Glutamatergic neuron (in vitro differentiated cells): ENCODE measurements around the gene CLDN18. TPM values are rescaled to one million over a fixed set of nuclear protein-coding genes. Genes with fewer than 3 reads are reported as not detected.

Experiments used
- DNase-seq: peaks from one replicate; pipeline ENCODE4 v3.0.0; 2022
- H3K27ac Mint-ChIP-seq: one replicate; pipeline ENCODE4 v1.8.0; 2020; ENCODE audit warnings: mild to moderate bottlenecking, mixed read lengths, inconsistent platforms; ENCODE audit not compliant: unreplicated experiment
- H3K27me3 Mint-ChIP-seq: one replicate; pipeline ENCODE4 v1.8.0; 2020; ENCODE audit warnings: mild to moderate bottlenecking, moderate library complexity, mixed read lengths, inconsistent platforms; ENCODE audit not compliant: unreplicated experiment
- H3K36me3 Mint-ChIP-seq: one replicate; pipeline ENCODE4 v1.8.0; 2020; ENCODE audit warnings: mild to moderate bottlenecking, mixed read lengths, inconsistent platforms; ENCODE audit not compliant: unreplicated experiment
- H3K4me1 Mint-ChIP-seq: one replicate; pipeline ENCODE4 v1.8.0; 2020; ENCODE audit warnings: mild to moderate bottlenecking, low read depth, mixed read lengths, inconsistent platforms; ENCODE audit not compliant: unreplicated experiment
- H3K4me3 Mint-ChIP-seq: one replicate; pipeline ENCODE4 v1.8.0; 2020; ENCODE audit warnings: mild to moderate bottlenecking, mixed read lengths, inconsistent platforms; ENCODE audit not compliant: unreplicated experiment
- H3K9me3 Mint-ChIP-seq: one replicate; pipeline ENCODE4 v1.8.0; 2020; ENCODE audit warnings: mild to moderate bottlenecking, moderate library complexity, mixed read lengths, inconsistent platforms; ENCODE audit not compliant: unreplicated experiment
- CTCF ChIP-seq: fragments of 200-600 bp; sonication (generic); IDR thresholded peaks from one replicate; pipeline ENCODE4 v1.5.0; 2021; ENCODE audit not compliant: partially characterized antibody, unreplicated experiment
- long read RNA-seq: library from polyadenylated mRNA; unstranded; transcript quantifications from one replicate; pipeline ENCODE4 v2.0.0, GENCODE V29; 2020; ENCODE audit not compliant: unreplicated experiment
- total RNA-seq: library from RNA; stranded (reverse); fragmentation: NEBNext Ultra II Directional; extraction: Animal tissue kit (Norgen Biotek cat#: 25700); gene quantifications from one replicate; pipeline ENCODE4 v1.2.1, GENCODE V29; 2021; ENCODE audit not compliant: unreplicated experiment

CLDN18 gene
- not detected for total RNA-seq
- long read RNA-seq = 0 reads

DNA sequence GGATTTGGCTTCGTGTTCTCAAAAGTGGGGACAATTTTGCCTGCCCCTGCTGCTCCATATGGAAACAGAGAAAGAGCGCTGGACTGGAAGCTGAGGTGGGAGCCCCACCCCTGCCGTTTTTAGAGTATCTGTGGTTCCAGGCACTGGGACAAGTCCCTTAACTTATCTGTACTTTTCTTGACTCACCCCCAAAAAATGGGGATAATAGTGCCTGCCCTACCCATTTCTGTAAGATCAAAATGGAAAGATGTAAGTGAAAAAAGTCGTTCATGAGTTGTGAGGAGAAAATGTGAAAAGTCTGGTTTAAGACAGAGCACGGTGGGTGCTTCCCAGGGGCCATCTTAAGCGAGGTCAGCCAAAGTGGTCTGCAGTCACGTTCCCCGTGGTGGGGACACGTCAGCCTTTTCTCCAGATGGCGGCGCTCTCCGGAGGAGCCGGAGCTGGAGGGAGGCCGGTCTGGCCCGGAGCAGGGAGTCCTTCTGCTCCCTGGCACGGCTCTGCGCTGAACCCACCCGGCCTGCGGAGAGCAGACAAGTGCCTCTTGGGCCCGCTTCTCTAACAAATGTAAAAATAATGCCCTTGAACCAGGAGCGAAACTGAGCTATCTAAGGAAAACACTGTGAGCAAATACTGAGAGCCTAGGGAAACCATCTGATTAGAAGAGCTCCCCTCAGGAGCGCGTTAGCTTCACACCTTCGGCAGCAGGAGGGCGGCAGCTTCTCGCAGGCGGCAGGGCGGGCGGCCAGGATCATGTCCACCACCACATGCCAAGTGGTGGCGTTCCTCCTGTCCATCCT lies at the start of gene CLDN18:
Gene CLDN18, plus strand, starts transcription at position 690 of the 797 bp plus-strand sequence. Its CDS starts 61 bp downstream, at position 751.
- no peak for DNase-seq
- Mint-ChIP-seq H3K4me1 (no peaks in the 10 kb centered on the region), H3K36me3 (no peaks in the 10 kb centered on the region), H3K4me3 (no peak within 1 kb of the TSS), H3K27me3 (peaks cover 3% of the 10 kb centered on the region), H3K27ac (no peak within 1 kb of the TSS), H3K9me3 (no peaks in the 10 kb centered on the region)
- no peak for TF ChIP-seq CTCF

GRCh38 chr3:137962251-137962650 lies 47.7 kb upstream of the CLDN18 start:
- TF ChIP-seq CTCF = no peak
- no peak for DNase-seq
- Mint-ChIP-seq H3K27ac (no peak overlapping the region), H3K36me3 (no peaks in the 10 kb centered on the region), H3K4me3 (no peak overlapping the region), H3K27me3 (peaks cover 1% of the 10 kb centered on the region), H3K9me3 (no peaks in the 10 kb centered on the region), H3K4me1 (peaks cover 11% of the 10 kb centered on the region)

- DNase-seq = no peak
- no peak for TF ChIP-seq CTCF
- Mint-ChIP-seq H3K36me3 (no peaks in the 10 kb centered on the region), H3K27ac (no peak overlapping the region), H3K27me3 (no peaks in the 10 kb centered on the region), H3K4me3 (no peak overlapping the region), H3K9me3 (no peaks in the 10 kb centered on the region), H3K4me1 (peaks cover 3% of the 10 kb centered on the region)
These were observed 46.5 kb upstream of the CLDN18 start for GRCh38 chr3:137963463-137963862.

GRCh38 chr3:137970914-137971831 lies 38.8 kb upstream of the CLDN18 start:
- peak; percentile 92 for DNase-seq
- H3K27ac Mint-ChIP-seq = no peak overlapping the region
- no peaks in the 10 kb centered on the region for H3K9me3 Mint-ChIP-seq
- H3K4me3 Mint-ChIP-seq = no peak overlapping the region
- peaks cover 3% of the 10 kb centered on the region for H3K27me3 Mint-ChIP-seq
- peak; percentile 81 for TF ChIP-seq CTCF
- H3K36me3 Mint-ChIP-seq = no peaks in the 10 kb centered on the region
- no peaks in the 10 kb centered on the region for H3K4me1 Mint-ChIP-seq
